Stimulated activated CD8-positive, alpha-beta memory T cell treated with anti-CD3 and anti-CD28 coated beads, Interleukin-4, amount 100 ng/mL, for 24 hours (primary cell): ENCODE data around the gene NRG2.
A peak's percentile ranks its signal among the peaks of the same experiment; 100 is the strongest.

ENCODE experiments used
- DNase-seq: peaks from one replicate; pipeline ENCODE4 v3.0.0-alpha.2; 2020; ENCODE audit warnings: low read depth

The NRG2 gene

DNA sequence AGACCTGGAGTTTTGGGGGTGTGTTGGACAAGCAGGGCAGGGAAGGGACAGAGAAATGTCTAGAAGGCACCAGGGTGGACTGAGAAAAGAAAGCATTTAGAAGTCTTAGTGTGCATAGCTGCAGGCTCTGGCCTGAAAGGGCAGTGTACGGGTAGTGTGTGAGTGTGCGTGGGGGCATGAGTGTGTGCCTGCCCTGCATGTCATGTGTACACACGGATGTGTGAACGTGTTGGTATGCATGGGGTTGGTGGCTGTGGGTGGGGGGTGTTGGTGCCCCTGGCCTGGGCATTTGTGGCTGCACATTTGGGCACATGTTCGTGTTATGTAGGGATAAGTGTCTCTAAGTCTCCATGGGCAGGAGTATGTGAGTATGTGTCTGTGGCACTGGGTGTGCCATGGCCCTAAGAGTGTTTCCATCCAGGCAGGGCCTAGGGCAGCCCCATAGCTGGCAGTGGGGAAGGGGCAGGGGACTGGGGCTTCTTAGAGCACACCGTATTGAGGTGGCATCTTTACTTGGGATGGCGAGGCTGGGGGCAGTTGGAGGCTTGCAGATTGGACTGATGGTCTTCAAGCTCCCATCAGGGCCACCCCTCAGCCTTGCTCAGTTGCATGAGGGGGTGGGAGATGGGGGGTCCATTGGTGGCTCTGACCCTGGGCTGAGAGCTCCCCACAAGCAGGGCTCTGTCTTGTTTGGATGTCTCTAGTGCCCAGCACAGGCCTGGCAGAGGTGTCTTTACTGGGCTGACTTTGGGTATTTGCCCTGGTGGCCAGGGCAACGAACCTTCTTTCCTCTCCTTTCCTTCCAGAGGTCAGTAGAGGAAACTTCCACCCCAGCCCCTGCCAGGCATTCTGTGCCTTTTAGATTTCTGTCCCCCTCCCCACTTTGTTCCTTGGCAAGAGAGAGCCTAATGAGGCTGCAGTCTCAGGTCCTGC, 232.5 kb downstream of the NRG2 start:
- DNase-seq: no peak

DNA sequence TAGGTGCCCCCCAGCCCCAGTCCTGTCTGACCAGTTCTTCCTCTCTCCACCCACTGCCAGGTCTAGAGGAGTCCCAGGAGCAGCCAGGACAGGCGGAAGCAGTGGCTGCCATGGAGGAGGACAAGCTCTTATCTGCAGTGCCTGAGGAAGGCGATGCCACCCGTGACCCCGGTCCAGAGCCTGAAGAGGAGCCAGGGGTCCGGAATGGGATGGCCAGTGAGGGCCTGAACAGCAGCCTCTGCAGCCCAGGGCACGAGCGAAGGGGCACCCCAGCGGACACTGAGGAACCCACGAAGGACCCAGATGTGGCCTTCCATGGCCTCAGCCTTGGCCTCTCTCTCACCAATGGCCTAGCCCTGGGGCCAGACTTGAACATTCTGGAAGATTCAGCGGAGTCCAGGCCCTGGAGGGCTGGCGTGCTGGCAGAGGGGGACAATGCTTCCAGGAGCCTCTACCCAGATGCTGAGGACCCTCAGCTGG, 233.7 kb downstream of the NRG2 start:
- DNase-seq: no peak

DNA sequence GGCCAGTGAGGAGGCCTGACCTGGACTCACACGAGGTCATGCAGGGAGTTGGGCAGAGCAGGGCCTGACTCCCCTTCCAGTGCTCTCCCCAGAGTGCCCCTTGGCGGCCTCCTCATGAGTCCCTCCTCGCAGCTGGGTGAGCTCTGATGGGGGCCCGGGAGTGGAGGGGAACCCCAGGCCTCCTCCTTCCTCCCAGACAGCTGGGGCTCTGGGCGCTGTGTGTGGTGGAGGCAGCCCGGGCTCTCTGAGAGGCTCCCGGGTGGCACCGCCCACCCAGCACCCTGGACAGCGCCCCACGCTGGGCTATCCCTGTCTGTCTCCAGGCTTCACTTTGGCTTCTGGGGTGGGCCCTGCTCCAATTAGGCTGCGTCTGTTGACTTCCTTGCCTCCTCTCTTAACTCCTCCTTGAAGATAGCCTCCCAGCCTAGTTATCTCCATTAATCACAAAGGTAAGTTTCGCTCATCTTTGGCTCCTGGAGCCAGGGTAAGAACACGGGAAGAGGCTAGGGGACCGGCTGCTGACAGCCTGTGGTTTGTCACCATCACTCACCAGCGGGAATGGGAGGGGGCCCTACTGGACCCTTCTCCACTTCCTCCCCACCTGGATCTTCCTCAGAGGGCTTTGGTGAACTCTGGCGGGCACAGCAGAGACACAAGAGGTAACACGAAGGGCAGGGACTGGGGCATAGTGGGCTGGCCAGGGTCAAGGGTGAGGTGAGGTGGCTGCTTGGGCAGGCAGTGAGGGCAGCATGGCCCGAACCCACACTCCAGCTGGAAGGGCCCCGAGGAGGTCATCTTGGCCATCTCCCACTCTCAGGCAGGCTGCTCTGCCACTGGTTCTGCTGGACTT, 234.4 kb downstream of the NRG2 start:
- DNase-seq: peak; percentile 12

DNA sequence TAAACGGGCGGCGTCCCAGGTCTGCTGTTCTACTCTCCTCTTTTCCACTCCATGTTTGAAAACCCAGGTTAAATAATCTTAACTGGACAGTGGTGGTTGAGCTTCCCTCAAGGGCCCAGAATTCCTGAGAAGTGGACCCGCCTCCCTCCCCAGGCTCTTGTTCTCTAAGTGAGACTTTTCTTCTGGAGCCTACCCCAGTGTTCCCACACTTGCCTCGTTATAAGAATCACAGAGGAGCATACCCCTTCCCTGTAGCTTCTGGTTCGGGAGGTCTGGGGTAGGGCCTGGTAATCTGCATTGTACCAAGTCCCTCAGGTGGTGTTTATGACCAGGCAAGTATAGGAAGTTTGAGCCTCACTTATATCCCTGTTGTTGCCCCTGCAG, 235.5 kb downstream of the NRG2 start:
- DNase-seq: no peak

DNA sequence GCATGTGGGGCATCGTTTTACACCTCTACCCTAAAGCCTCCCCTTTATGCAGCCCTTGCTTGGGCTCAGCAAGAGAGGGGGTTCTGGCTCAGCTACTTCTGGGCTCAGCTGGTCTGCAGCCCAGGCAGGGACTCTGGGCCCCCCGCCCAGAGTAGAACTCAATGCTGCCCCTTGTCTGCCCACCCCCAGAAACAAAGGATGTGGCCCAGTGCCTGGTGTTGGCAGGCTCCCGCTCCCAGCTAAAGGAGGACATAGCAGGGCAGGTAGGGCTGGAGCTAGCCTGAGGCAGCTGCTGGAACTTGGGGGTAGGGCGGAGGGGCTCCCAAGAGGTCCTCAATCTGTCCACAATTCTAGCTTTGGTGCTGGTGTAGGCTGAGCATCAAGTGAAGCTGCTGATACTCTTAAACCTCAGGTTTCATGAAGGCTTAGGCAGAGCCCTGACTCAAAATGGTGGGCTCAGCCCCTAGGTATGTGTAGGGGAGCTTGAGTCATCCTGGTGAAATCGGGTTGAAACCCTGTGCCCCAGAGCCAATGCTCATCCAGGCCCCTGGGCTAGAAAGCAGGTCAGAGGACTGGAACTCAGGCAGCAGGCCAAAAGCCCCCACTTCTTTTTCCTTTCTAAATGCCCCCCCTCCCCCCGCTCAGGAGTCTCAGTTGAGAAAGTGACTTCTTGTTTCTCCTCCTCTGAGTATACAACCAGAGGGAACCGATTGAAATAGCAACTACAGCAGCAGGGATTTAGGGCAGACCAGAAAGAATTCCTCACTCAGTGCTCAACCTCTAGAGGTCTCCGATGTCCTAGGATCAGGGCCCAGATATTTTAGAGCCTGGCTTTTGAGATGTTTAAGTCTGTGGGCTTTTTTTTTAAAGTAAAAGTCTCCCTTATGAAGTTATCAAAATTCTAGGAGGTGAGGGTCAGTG, 236.1 kb downstream of the NRG2 start:
- DNase-seq: no peak

DNA sequence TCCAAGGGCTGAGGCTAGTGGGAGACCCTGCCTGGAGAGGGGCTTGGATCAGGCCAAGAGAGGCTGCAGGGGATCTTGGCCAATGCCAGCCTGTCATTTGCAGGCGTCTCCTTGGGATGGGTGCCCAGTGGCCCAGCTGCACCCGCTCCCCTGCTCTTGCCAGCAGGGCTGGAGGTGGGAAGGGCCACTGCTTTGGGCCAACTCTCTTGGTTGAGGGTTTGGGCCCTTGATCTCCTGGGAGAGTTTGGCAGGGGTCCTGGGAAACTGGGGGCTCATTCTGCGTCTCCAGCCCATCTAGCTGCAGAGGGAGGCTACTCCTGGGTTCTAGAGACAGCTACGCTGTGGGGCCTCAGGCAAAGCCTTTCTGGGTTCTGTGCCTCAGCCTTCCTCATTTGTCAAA, 237.0 kb downstream of the NRG2 start:
- DNase-seq: no peak

DNA sequence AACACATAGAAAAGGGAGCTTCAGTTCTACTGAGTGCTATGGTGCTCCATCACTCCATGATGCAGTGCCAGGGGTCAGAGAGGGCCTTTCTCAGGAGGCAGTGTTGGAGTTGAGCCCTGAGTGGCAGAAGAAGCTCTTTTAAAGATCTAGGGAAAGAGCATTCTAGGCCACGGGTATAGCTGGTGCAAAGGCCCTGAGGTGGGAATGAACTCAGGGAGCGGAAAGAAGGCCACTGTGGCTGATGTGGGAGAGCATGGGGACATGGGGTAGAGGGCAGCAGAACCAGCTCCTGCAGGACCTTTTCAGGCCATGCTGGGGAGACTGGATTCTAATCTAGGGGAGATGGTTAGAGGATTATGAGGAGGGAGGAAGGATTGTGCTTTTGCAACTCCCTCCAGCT, 237.6 kb downstream of the NRG2 start:
- no peak for DNase-seq

DNA sequence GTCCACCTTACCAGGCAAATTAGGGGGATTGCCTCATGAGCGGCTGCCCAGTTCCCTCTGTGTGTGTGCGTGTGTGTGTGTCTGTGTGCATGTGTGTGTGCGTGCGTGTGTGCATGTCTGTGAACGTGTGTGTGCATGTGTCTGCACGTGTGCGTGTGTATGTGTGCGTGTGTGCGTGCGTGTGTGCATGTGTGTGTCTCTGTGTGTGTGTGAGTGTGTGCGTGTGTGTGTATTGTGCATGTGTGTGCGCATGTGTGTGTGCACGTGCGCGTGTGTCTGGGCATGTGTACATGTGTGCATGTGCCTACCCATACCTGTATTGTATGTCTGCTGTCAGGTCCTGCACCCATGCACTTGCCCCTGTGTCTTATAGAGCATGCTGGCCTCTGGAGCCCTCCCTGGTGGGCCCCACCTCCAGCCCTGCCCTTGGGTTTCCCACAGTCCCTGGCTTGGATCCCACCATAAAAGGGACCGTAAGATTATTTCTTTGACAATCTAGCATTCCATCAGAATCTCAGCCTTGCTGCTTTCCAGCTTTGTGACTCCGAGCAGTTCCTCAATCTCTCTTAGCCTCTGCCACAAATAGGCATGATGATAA, 238.2 kb downstream of the NRG2 start:
- no peak for DNase-seq

DNA sequence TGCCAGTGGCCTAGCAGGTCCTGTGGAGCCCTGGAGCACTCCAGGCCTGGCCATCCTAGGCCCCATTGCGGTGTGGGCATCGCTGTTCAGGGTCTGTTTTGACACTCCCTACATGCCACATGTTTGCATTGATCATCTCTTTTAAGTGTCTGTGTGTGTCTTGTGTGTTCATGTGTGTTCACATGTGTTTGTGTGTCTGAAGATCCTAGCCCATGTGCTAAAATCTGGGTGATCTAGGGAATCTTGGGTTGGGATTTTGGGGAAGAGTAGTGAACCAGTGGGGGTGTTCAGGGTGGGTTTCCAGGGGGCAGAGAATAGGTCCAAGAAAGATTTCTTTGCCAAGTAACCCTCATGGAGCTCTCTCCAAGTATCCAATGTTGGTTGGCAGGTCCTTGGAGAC, 239.1 kb downstream of the NRG2 start:
- DNase-seq: no peak

DNA sequence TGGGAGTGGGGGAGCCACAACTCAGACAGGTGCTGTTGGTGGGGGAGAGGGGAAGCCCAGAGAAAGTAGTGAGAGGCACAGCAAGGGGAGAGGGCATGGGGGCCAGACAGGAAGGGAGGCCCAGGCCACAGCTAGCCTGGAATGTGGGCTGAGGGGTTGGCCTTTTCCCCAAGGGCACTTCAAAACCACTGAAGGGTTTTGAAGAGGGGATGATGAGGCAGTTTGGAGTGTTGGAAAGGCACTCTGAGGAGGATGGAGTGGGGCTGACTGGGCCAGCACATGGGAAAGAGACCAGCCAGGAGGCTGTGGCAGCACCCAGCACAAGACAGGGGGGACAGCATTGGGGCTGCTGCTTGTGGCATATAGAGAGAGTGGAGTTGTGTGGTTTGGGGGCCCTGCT, 243.7 kb downstream of the NRG2 start:
- DNase-seq: no peak

DNA sequence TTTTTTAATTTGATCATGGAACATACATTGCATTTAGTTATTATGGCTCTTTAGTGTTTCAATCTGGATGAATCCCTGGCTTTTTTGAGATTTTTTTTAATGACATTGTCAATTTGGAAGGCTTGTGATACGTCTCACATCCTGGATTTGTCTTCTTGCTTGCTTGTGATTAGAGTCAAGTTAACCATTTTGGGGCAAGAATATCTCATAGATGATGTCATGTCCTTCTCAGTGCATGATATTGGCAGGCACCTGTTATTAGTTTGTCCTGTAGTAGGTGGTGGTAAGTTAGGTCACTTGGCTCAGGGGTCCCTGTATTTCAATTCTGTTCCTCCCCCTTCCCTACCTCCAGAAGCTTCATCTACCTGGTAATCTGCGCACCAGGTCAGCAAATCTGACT, 244.2 kb downstream of the NRG2 start:
- no peak for DNase-seq

DNA sequence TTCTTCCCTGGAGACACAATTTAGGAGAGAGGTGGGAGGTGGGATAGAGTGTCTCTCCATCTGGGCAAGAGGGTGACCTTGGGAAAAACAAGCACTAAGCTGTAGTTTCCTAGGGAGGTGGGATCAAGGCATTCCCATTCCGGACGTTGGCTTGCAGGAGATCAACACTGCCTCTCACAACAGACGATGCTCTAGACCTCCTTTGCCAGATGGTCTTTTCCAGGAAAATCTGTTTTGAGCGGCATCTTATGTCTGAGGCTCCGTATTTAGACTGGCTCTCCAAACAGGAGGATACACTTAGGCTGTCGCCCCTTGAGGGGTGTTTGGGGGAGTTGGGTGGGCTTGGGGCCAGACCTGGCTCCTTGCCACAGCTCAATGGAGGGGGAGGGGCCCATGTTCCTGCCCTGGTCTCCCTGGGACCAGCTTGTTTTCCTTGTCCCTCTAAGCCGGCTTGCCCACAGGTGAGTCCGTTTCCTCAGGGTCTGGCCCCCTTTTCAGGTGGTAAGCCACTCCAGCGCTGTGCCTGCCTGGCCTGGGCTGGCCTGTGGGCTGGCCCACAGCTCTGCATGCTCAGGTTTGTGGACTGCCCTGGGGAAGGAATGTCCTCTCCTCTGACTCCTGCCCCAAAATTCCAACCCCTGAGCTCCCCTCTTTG, 245.1 kb downstream of the NRG2 start:
- DNase-seq: no peak

DNA sequence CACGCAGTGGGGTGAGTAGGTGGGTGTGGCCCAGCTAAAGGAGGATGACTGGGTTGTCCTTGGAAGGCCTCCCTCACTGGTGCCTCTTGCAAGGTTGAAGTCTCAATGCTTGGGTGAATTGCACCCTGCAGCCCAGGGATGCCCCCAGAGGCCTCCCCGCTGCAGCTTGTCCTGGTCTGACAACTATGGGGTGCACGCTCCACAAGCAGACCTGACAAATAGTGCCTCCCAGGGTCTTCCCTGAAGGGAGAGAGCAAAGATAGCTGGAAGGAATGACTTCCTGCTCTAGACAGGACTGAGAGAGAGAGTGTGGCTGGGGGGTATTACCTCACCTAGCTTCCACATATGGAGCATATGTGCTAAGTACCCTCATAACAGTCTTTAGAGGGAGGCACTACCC, 245.8 kb downstream of the NRG2 start:
- DNase-seq: no peak
